Stimulated activated CD4-positive, alpha-beta T cell treated with anti-CD3 and anti-CD28 coated beads, Interleukin-12 subunit alpha, Interleukin-12 subunit beta, amount 100 ng/mL, for 24 hours (primary cell): ENCODE data around the gene HIVEP3.
A peak's percentile ranks its signal among the peaks of the same experiment; 100 is the strongest.

ENCODE experiments used
- DNase-seq, 2 experiments: peaks; one replicate each; pipeline ENCODE4 v3.0.0-alpha.2; 2020; ENCODE audit warnings: low read depth in 2 of 2

Gene HIVEP3

DNA sequence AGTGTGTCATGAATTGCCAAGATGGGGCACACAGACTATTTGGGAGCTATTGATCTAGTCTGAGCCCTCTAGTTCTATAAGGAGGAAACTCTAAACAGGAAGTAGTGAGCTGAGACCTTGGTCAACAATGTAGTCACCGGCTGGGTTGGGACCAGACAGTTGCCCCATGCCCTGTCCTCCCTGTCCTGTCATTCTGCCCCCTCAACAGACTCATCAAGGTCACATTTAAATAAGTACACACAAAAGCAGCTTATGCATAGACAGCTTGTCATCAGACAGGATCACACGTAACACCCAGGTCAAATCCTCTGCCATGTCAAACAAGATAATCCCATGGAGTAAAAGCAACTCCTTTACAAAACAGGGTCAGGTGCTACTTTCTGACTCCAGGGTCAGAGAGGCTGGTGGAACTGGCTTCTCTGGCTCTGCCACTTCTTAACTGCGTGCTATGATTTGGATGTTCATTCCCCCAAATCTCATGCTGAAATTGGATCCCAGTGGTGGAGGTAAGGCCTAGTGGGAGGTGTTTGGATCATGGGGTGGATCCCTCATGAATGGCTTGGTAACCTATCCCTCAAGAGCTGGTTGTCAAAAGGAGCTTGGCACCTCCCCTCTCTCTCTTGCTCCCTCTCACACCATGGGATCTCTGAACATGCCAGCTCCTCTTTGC is 128.9 kb downstream of the HIVEP3 start:
- no peak for DNase-seq

- no peak for DNase-seq
These were observed 130.3 kb downstream of the HIVEP3 start for GRCh38 chr1:41788427-41788826.

DNA sequence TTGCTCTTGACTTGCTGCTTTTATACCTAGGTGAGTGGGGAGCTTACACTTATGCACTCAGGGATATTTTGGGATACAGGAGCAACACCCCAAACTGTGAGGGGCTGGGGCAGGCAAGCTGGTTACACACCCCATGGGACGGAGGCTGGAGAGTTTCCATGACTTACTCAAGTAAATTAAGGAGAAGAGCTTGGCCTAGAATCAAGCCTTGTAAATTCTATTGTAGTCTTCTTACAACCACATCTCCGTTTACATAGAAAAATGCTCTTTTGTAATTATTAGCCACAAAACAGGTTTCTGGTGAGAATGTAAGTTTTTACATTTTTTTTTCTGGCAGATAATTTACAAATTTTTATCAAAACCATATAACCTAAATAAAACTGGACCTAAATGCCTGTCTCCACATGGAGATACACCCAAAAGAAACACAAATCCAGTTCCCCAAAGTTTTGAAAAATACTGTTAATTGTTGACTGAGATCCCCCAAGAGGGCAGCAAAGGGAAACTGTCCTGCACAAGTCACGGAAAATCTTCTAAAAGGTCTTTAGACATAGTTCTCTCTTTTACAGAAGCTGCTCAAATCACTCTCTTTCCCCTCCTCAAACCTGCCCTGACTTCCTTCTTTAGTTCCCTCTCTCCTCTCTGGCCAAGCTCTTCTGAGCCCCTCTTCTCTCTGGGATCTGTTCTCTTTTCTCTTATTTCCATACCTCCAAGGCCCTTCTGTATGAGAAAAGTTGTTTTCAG is 134.0 kb downstream of the HIVEP3 start:
- DNase-seq = no peak

DNA sequence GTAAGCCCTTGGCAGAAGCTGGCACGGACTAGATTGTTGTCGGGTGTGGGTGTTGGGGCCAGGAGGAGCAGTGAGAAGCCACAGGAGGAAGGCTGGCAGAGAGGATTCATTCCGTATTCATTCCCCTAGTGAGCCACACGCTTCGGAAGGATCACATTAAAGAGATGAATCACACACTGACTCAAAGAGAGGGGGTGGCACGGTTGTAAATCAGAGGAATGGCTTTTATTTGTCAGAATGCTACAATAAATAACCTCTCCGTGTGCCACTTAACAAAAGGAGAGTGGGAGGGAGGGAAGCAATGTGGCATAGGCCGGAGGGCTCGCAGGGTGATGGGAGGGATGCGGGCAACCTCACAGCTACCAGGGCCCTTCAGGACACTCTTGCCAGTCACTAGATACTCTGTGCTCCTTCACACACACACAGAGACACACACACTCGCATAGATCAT is 135.5 kb downstream of the HIVEP3 start:
- peak in 1 of 2 experiments; percentile 59 for DNase-seq

GRCh38 chr1:41780916-41781315 is 137.8 kb downstream of the HIVEP3 start:
- no peak for DNase-seq

- no peak for DNase-seq
These were observed 138.4 kb downstream of the HIVEP3 start for GRCh38 chr1:41780322-41780721.

GRCh38 chr1:41779360-41779759 is 139.4 kb downstream of the HIVEP3 start:
- DNase-seq = no peak

DNA sequence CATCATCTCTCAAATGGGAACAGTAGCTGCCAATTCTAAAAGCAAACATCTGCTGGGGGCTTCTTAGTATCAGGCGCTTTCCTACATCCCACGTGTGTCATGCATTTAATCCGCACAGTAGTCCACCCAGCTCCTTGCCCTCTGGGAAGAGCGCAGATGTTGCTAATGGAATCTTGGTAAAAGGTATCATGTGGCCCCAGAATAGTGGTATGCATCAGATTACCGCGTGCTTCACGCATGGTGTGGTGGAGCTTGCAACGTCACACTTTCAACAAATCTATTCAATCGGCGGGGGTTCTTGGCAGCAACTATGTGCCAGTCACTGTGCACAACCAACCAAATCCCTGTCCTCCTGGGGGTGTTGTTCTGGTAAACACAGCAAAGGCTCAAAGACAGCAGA is 141.0 kb downstream of the HIVEP3 start:
- DNase-seq = no peak

DNA sequence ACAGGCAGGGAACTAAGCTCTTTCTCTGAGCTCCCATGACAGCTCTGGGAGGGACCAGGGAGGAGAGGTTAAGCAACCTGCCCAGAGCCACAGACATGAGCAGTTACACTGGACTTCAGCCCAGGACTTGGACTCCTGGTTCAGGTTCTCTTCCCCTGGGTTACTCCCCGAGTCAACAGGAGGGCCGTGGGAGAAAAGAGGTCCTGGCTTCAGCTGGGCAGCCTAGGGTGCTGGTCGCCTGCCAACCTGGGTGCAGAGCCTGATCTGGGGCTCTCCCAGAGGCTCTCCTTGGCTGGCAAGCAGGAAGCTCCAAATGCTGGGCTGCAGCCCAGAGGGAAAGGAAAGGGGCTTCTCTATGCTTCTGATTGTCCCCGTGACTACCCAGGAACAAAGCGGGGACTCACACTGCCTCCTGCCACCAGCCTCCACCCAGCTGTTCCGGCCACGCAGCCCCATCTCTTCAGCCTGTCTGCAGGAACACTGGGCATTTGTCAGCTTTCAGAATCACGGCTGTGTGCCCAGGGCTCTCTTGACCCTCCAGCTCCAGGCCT is 141.8 kb downstream of the HIVEP3 start:
- no peak for DNase-seq

- DNase-seq = no peak
These were observed 142.7 kb downstream of the HIVEP3 start for GRCh38 chr1:41775956-41776585.

- DNase-seq = no peak
These were observed 144.2 kb downstream of the HIVEP3 start for GRCh38 chr1:41774471-41774990.

DNA sequence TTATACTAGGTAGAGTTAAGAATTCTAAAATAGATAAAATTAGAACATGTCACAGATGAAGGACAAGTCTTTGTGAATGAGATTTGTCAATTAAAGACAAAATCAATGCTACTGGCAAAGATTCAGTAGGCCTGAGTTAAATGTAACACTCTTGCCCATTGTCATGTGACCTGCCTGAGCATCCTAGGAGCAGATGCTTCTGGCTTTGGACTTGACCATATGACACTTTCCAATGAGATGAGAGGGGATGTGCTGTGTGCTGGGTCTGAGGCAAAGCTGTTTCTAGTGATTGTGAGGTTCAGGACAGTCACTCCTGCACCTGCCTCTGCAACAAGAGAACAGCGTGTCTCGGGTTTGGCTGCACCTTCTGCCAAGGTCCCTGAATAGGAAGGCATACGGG is 144.9 kb downstream of the HIVEP3 start:
- no peak for DNase-seq

DNA sequence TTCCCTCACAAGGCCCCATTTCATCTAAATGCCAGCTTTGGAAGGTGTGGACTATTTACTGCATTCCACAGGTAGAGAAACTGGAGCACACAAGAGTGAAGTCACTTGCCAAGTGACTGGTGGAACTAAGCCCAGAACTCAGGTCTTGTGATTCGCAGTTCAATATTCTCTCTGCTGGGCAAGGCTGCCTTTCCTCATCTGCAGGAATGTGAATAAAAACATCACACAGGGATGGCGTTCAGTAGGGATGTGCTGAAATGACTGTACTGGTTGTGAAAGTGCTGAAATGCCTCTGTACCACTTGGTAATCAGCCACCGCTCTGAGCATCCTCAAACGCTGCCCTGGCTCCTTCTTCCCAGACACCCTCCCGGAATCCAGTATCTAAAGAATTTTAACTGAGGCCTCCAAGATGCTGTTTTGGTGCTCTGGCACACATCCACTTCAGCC is 145.6 kb downstream of the HIVEP3 start:
- no peak for DNase-seq

DNA sequence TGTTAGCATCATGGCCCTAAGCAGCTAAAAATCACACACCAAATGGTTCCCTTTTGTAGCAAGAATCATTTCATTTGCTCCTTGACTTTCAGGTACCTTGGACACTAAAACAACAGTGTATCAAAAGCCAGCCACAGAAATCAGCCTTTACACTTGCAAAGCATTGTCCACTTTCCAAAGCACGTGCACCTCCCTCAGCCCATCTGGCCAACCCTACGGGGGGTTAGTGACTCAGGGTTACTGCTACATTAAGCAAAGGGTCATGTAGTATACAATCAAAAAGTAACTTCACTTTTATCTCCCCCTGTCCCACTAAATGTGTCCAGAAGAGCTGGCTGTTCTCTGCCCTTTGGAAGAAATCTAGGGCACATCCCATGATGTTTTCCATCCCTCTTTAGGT is 149.7 kb downstream of the HIVEP3 start:
- DNase-seq = no peak

- no peak for DNase-seq
These were observed 150.1 kb downstream of the HIVEP3 start for GRCh38 chr1:41768583-41768982.

DNA sequence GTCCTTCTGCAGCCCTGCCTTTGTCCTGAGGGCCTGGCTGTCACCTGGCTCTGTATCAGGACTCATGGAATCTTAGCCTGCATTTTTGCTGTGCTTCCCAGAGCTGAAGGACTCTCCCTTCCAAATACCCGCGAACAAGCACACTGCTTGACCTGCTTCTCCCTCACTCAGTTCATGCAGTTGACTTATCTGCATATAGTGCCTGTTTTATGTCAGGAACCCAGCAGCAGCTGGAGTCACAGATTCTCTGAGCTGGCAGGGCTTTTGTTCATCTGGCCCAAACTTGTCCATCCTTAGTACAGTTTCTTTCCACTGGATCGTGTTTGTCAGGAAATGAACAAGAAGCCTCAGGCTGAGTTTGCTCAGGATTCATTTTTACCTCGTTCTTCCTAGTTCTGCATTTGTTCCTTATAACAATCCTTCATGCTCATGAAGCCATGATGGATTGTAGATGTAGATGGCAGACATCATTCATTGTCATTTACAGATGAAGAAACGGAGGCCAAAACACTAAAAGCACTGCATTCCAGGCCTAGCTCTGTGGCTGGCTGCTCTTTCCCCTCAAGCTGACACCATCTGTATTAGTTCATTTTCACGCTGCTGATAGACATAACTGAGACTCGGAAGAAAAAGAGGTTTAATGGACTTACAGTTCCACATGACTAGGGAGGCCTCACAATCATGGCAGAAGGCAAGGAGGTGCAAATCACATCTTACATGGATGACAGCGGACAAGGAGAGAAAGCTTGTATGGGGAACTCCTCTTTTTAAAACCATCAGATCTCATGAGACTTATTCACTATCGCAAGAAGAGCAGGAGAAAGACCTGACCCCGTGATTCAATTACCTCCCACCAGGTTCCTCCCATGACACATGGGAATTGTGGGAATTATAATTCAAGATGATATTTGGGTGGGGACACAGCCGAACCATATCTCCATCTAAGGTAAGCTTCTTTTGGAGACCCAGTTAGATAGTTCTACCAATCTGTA is 150.9 kb downstream of the HIVEP3 start:
- DNase-seq = no peak

DNA sequence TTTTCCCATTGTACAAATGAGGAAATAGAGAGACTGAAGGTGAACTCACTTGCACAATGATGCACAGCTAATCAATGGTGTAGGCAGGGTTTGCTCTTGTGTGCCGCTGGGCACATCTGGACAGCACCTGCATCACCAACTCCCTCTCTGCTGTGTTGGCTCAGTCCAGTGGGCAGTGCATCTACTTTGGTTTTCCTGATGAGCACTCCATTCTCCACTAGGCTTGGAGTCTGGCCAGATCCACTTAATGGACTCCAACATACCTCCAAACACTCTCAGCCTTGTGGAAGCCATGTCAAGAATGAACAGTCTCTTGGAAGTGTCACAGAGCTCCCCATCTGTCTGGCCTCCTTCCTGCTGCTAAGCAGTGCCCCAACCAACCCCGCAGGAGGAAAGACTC is 152.2 kb downstream of the HIVEP3 start:
- DNase-seq = no peak

DNA sequence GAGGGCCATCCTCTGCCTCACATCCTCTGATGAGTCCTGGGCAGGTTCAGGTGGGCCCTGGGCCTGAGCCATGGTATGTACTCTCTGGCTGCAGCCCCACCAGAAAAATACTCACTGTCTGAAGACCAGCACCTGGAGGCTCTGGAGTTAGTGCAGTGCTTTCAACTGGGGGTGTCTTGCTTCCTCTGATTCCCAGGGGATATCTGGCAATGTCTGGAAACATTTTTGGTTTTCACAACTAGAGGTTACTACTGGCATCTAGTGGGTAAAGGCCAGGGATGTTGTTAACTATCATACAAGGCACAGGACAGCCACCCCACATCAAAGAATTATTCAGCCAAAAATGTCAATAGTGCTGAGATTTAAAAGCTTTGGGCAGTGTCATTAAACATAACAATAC is 152.7 kb downstream of the HIVEP3 start:
- no peak for DNase-seq

DNA sequence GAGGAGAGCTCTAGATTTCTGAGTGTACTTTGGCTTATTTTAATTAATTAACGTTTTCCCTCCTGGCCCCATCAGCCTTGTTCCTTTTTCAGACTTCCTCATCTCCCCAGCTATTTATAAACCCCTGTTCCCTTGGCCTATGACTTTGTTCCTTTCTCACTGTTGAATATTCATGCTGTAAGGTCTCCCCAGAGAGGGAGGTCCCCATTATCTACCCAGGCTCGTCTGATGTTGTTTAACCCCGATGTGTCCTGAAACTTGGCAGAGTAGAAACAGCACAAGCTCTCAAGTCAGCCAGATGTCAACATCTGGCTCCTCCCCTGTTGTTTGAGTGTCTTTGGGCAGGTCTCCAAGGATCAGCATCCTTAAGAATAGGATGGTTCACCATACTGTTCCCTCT is 153.6 kb downstream of the HIVEP3 start:
- no peak for DNase-seq

- DNase-seq = no peak
These were observed 154.1 kb downstream of the HIVEP3 start for GRCh38 chr1:41764656-41765055.

GRCh38 chr1:41762777-41763176 is 155.9 kb downstream of the HIVEP3 start:
- no peak for DNase-seq
